ENCODE measurements around the gene STK36. TPM values are rescaled to one million over a fixed set of nuclear protein-coding genes. Genes with fewer than 3 reads are reported as not detected.
A peak's percentile ranks its signal among the peaks of the same experiment; 100 is the strongest.

STK36 gene
- 77.2 and 81.3 TPM in 2 replicates for total RNA-seq (2013; cell fraction: nucleolus; rRNA removed)
- 12.3 and 18.4 TPM in 2 replicates for total RNA-seq (2014; rRNA removed)
- total RNA-seq (2014; rRNA removed; fragmentation: Illumina TruSeq; extraction: Trizol), result 6.8 and 7.5 TPM in 2 replicates
- total RNA-seq (2021), result 17.0 and 20.0 TPM in 2 replicates
- polyA plus RNA-seq (2011; ENCODE audit: low read depth), result 4.1 TPM
- polyA plus RNA-seq (2011; rRNA removed), result 15.6 and 22.8 TPM in 2 replicates
- polyA plus RNA-seq (2011; cell fraction: cytosol; rRNA removed), result 18.2 and 21.0 TPM in 2 replicates
- 205 and 258 TPM in 2 replicates for polyA plus RNA-seq (2011; cell fraction: nucleus; rRNA removed)
- 7.1 and 12.8 TPM in 2 replicates for polyA plus RNA-seq (2012)
- 13.6 and 18.0 TPM in 2 replicates for polyA plus RNA-seq (2014; fragmentation: Illumina TruSeq; extraction: Trizol)
- polyA plus RNA-seq (2014; fragmentation: Nextera tagmentation; extraction: Ambion mirVana), result 1 to 10 TPM; 4.0 to 7.3 TPM
- 17.5 and 19.1 TPM in 2 replicates for polyA plus RNA-seq (2014; rRNA removed)
- 10 to 100 TPM; 15.2 to 18.1 TPM for polyA plus RNA-seq (2016; fragmentation: Nextera tagmentation; extraction: Ambion mirVana)
- 11.2 and 22.6 TPM in 2 replicates for polyA minus RNA-seq (2011; rRNA and poly(A)+ RNA removed)
- polyA minus RNA-seq (2011; cell fraction: cytosol; rRNA and poly(A)+ RNA removed), result 4.9 and 6.0 TPM in 2 replicates
- polyA minus RNA-seq (2011; cell fraction: nucleus; rRNA and poly(A)+ RNA removed), result 21.2 and 29.1 TPM in 2 replicates
- Bru-seq, nascent RNA, result percentile 48 among the genes with signal in this experiment
- BruChase-seq, experiment 1, labeled RNA remaining after a 6-hour chase, result percentile 65 among the genes with signal in this experiment
- BruChase-seq, experiment 2, labeled RNA remaining after a 2-hour chase, result percentile 58 among the genes with signal in this experiment
- long read RNA-seq, experiment 1, partial matches to known transcripts, result 1 of 2 reads
- long read RNA-seq, experiment 1, other reads (novel, unspliced or antisense), result 1 of 2 reads
- long read RNA-seq, experiment 2, partial matches to known transcripts, result 1 of 1 reads
- long read RNA-seq, experiment 2, other reads (novel, unspliced or antisense), result 0 of 1 reads

GRCh38 chr2:218671654-218672566 lies at the start of gene STK36, which contains the start of gene RNF25:
Gene STK36, plus strand, starts transcription at chr2:218672086. Its CDS starts 744 bp downstream, at chr2:218672830.
Gene RNF25, minus strand, starts transcription at chr2:218672002. Its CDS starts 32 bp downstream, at chr2:218671970.
- FAIRE-seq (peak; percentile 96), ATAC-seq (peak; percentile 99), DNase-seq (ENCODE audit: low read depth, low spot score) (peak; percentile 42)
- WGBS (ENCODE audit: insufficient coverage, insufficient replicate concordance, low lambda C conversion rate, missing lambda C conversion rate), result under 1% methylated on average over 49 of the region's 49 CpGs
- POLR2A ChIA-PET, result interaction anchor here (0.7 to 2.6 kb wide), 5 partner anchors 12 to 138 kb away, joined by 3 to 22 read pairs (median 3); partner anchors contain the start of genes BCS1L and ZNF142
- H3K79me2 ChIP-seq (ENCODE audit: control insufficient read depth, insufficient read depth, low read length), result peaks cover 13% of the 10 kb centered on the region
- no TSS peak for BruUV-seq (replicated peaks)
- peak within 1 kb of the TSS; percentile 94 for H3K4me2 ChIP-seq (ENCODE audit: control insufficient read depth, insufficient read depth)
- H3K27ac ChIP-seq (ENCODE audit: control insufficient read depth, insufficient read depth), result peak within 1 kb of the TSS; percentile 82
- H3K9me3 ChIP-seq (replicated peaks; ENCODE audit: control insufficient read depth, insufficient read depth, low read length), result no peaks in the 10 kb centered on the region
- CTCF ChIA-PET, result interaction anchor here (0.6 to 5.7 kb wide), 11 partner anchors 12 to 401 kb away, joined by 3 to 48 read pairs (median 4); partner anchors contain the start of genes BCS1L and ZNF142
- no peaks in the 10 kb centered on the region for H4K20me1 ChIP-seq (ENCODE audit: control insufficient read depth, insufficient read depth)
- H3K4me3 ChIP-seq, result peak within 1 kb of the TSS; percentile 98
- SMC1A ChIA-PET (ENCODE audit: uncharacterized antibody, unreplicated experiment), result interaction anchor here (1.4 to 3.1 kb wide), 5 partner anchors 13 to 227 kb away, joined by 3 to 22 read pairs (median 6); partner anchors contain the start of genes BCS1L and ZNF142
- RAD21 ChIA-PET (ENCODE audit: unreplicated experiment), result interaction anchor here (0.9 to 2.0 kb wide), 5 partner anchors 12 to 180 kb away, joined by 3 to 22 read pairs (median 3); partner anchors contain the start of genes BCS1L and ZNF142
- intact Hi-C loops (cut with micrococcal nuclease; ENCODE audit: unreplicated experiment) (loop anchor here (1.0 kb wide), 2 partner anchors 13 to 175 kb away; partner anchors contain the start of genes BCS1L and ZNF142), in situ Hi-C loops (cut with MboI) (no loop called here)
- H3K9ac ChIP-seq (ENCODE audit: control insufficient read depth, insufficient read depth, low read length), result peak within 1 kb of the TSS; percentile 78
- 0 out of 2 replicates have a peak, but pooled peaks cover 6% of the 10 kb centered on the region for H3K4me1 ChIP-seq (ENCODE audit: control insufficient read depth, insufficient read depth, low read length)
- 0 out of 4 replicates have a peak, but pooled peaks cover 0 to 3% of the 10 kb centered on the region in 2 experiments for H3K36me3 ChIP-seq (ENCODE audit: control insufficient read depth in 2 of 2, insufficient read depth in 2 of 2, low read length in 1 of 2)
- H3K27me3 ChIP-seq (replicated peaks in 1 of 2; ENCODE audit: control insufficient read depth in 2 of 2, insufficient read depth in 2 of 2, low read length in 1 of 2), result no peaks in the 10 kb centered on the region
- peak within 1 kb of the TSS; percentile 99 for H2AFZ ChIP-seq (ENCODE audit: control insufficient read depth, low read depth, low read length)
- no peak for TF ChIP-seq CUX1 (IDR thresholded peaks at IDR 0.05; ENCODE audit: insufficient replicate concordance, low read depth, low read length)
- TF ChIP-seq TAF1 (IDR thresholded peaks at IDR 0.05; ENCODE audit: borderline replicate concordance, low read depth, low read length), result peak; percentile 79
- no peak for TF ChIP-seq PAX5 (IDR thresholded peaks at IDR 0.05; ENCODE audit: borderline replicate concordance, low read depth, low read length)
- peak; percentile 72 for TF ChIP-seq IKZF1 (conservative IDR thresholded peaks at IDR 0.05)
- TF ChIP-seq SMAD5 (IDR thresholded peaks at IDR 0.05; ENCODE audit: low read depth), result peak; percentile 37; the same call in 1 of the 2 replicates
- TF ChIP-seq POLR2AphosphoS2 (IDR thresholded peaks at IDR 0.05; ENCODE audit: low read depth, low read length), result peak; percentile 69; the same call in 1 of the 2 replicates
- TF ChIP-seq SMAD1 (IDR thresholded peaks at IDR 0.05; ENCODE audit: low read depth, partially characterized antibody), result peak; percentile 40
- no peak for TF ChIP-seq NFXL1 (IDR thresholded peaks at IDR 0.05; ENCODE audit: borderline replicate concordance)
